MM.1S (cell line): ENCODE data around the gene PGPEP1.

Experiments
- EZH2phosphoT487 ChIP-seq: fragments of 300-600 bp; sonication (generic); IDR thresholded peaks from 2 replicates; pipeline ENCODE4 v1.6.1; 2018; ENCODE audit warnings: antibody characterized with exemption, low read length
- TF ChIP-seq, protein P1 (sequence below): fragments of 300-600 bp; sonication (generic); IDR thresholded peaks from 2 replicates; pipeline ENCODE4 v1.5.1; 2016; ENCODE audit warnings: antibody characterized with exemption, low read length, mixed read lengths

DNA sequence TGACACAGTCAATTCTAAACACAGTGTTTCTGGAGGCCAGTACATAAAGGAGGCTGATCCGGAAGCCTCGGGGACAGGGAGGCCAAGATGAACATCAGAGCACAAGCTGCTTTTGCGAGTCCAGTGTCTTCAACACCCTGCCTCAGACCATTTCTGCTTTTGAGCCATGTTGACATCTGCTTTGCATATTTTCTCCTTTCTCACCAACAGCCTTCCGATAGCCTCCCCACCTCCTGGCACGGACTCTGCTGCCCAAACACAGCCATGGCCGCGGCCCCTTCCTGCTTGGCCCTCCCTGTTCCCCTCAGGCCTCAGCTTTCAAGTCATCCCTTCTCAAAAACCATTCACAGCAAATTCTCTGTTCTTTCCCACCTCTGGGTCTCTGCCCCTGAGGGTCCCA is 53.4 kb downstream of the PGPEP1 start:
- TF ChIP-seq, protein P1, sequence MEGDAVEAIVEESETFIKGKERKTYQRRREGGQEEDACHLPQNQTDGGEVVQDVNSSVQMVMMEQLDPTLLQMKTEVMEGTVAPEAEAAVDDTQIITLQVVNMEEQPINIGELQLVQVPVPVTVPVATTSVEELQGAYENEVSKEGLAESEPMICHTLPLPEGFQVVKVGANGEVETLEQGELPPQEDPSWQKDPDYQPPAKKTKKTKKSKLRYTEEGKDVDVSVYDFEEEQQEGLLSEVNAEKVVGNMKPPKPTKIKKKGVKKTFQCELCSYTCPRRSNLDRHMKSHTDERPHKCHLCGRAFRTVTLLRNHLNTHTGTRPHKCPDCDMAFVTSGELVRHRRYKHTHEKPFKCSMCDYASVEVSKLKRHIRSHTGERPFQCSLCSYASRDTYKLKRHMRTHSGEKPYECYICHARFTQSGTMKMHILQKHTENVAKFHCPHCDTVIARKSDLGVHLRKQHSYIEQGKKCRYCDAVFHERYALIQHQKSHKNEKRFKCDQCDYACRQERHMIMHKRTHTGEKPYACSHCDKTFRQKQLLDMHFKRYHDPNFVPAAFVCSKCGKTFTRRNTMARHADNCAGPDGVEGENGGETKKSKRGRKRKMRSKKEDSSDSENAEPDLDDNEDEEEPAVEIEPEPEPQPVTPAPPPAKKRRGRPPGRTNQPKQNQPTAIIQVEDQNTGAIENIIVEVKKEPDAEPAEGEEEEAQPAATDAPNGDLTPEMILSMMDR = no peak
- TF ChIP-seq EZH2phosphoT487 = no peak
